Thyroid gland (tissue), 4 donors: ENCODE results near the gene CETN3. TPM values are rescaled to one million over a fixed set of nuclear protein-coding genes. Genes with fewer than 3 reads are reported as not detected.

Experiments used
- DNase-seq, 2 donors: peaks; one replicate each; pipeline ENCODE4 v3.0.0-alpha.2; 2019
- H3K27ac ChIP-seq, 3 donors: fragments of 200-600 bp; sonication (generic); 1 replicate in 2 of 3; 2 replicates in 1 of 3; pipeline ENCODE4 v1.5.1; 2016 to 2019; ENCODE audit warnings: mild to moderate bottlenecking in 1 of 3, moderate library complexity in 1 of 3
- H3K27me3 ChIP-seq: fragments of 200-600 bp; sonication (generic); one replicate; pipeline ENCODE4 v1.5.1; 2019
- H3K36me3 ChIP-seq, 2 donors: fragments of 200-600 bp; sonication (generic); one replicate each; pipeline ENCODE4 v1.5.1; 2016 to 2019
- H3K4me1 ChIP-seq, 2 donors: fragments of 200-600 bp; sonication (generic); one replicate each; pipeline ENCODE4 v1.5.1; 2017 to 2019
- H3K4me3 ChIP-seq, 3 donors: fragments of 200-600 bp; sonication (generic); replicated peaks in 1 of 3; 1 replicate in 2 of 3; 2 replicates in 1 of 3; pipeline ENCODE4 v1.5.1; 2016; ENCODE audit warnings: mild to moderate bottlenecking in 1 of 3
- H3K9me3 ChIP-seq: fragments of 200-600 bp; sonication (generic); one replicate; pipeline ENCODE4 v1.5.1; 2017
- CTCF ChIP-seq, 6 experiments: fragments of 200-600 bp in 3 of 6; fragments of 450-650 bp in 3 of 6; sonication (generic) in 3 of 6; IDR thresholded peaks; one replicate each; pipeline ENCODE4 v1.5.1; 2016 to 2019; ENCODE audit warnings: antibody characterized with exemption in 6 of 6, mild to moderate bottlenecking in 2 of 6, inconsistent platforms in 1 of 6, moderate library complexity in 1 of 6
- POLR2A ChIP-seq, 2 donors: fragments of 450-650 bp; IDR thresholded peaks; one replicate each; pipeline ENCODE4 v1.6.1; 2017; ENCODE audit warnings: antibody characterized with exemption in 2 of 2, mild to moderate bottlenecking in 2 of 2, moderate library complexity in 1 of 2
- WGBS, 2 donors: methylation state at CpG; one replicate each; pipeline ENCODE4 v1.1.5; 2017; 5-methylcytosine and 5-hydroxymethylcytosine counted together
- intact Hi-C: fragments of 100-400 bp; cut with DNase I; formaldehyde crosslinking; loops from one replicate; pipeline ENCODE4 v1.15.1; 2023
- total RNA-seq, 4 donors: library from RNA; depleted of rRNA; stranded (reverse); fragments of >200 nt; gene quantifications; one replicate each; pipeline ENCODE4 v1.2.3, GENCODE V29; 2016

The CETN3 gene
- total RNA-seq, result 10 to 100 TPM in 3 of 4 donors, 1 to 10 TPM in 1; 8.4 to 17.3 (median 13.4) TPM

DNA sequence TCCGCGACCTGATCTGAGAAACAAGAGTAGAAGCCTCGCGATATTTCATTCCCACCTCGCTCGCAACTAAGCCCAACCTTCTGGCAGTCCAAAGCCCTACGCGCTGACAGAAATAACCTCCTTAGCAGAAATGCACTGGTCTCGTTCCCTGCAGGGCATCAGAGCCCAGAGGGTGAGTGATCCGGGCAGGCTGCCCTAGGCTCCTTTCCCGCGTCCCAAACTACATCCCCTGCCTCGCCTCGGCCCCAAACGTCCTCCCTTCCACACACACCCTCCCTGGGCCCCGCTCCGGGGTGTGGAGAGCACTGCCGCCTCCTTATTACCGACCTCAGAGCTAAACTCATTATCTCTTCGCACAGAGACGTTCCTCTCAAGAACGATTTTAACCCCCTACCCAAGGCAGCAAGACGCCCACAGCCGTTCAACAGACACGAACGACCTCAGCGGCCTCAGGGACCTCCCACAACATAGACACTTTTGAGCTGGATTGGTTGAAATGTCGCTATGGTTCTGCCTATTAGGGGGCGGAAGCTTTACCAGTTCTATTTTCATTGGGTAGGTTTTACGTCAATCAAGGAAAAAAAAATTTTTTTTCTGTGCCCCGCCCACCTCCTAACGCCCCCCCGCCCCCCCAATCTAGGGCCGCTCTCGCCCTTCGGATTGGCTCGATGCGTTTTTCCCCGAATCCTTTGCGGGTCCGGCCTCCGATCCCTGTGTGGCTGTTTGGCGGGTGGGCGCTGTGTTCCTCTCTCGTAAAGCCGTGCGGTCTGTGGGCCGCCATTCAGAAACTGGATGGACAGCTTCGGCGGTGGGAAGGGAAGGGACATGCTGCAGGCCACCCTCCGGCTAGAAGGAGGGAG, at the start of gene CETN3:
Gene CETN3, minus strand, starts transcription at position 439 of the 860 bp plus-strand sequence. Its CDS starts 95 bp downstream, at position 344.
- H3K27me3 ChIP-seq, result no peaks in the 10 kb centered on the region
- intact Hi-C loops, result no loop called here
- peak; percentile 37 to 97 for TF ChIP-seq POLR2A (IDR thresholded peaks at IDR 0.05)
- TF ChIP-seq CTCF (IDR thresholded peaks at IDR 0.05), result peak in 2 of 6 experiments; percentile 5 to 9
- no peaks in the 10 kb centered on the region for H3K36me3 ChIP-seq
- peak within 1 kb of the TSS; percentile 91 to 99 (median 98) for H3K27ac ChIP-seq
- DNase-seq, result peak; percentile 94
- peak within 1 kb of the TSS; percentile 76 to 99 (median 98) for H3K4me3 ChIP-seq
- WGBS, 2 donors, result 0 to 1% methylated on average over 48 to 51 of the region's 51 CpGs
- no peaks in the 10 kb centered on the region for H3K9me3 ChIP-seq
- H3K4me1 ChIP-seq, result peaks cover 0 to 6% of the 10 kb centered on the region in 2 donors

DNA sequence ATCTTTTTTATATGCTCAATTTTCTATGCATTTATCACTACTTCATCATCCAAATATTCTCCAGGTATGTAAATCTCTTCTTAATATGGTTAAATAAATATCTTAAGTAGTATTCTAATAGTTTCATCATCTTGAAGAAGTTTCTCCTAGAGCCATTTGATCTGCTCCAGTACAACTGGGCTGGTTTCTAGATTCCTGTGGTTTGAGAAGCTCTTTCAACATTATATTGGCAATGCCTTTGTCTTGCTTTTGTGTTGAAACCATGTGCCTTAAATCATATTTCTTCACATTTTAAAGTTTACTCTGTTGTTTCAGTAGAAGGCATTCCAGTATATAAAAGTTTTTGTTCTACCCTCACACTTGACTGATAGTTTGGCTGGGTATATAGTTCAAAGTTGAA, 37.4 kb upstream of the CETN3 start:
- Histone ChIP-seq H3K36me3 (no peaks in the 10 kb centered on the region), H3K4me1 (no peaks in the 10 kb centered on the region), H3K27me3 (no peaks in the 10 kb centered on the region), H3K4me3 (no peak overlapping the region), H3K27ac (no peak overlapping the region), H3K9me3 (no peaks in the 10 kb centered on the region)
- intact Hi-C loops, result no loop called here
- TF ChIP-seq POLR2A (IDR thresholded peaks at IDR 0.05) (no peak), CTCF (IDR thresholded peaks at IDR 0.05) (no peak)
- DNase-seq, result no peak

GRCh38 chr5:90440644-90441043, 31.1 kb upstream of the CETN3 start:
- TF ChIP-seq CTCF (IDR thresholded peaks at IDR 0.05), result no peak
- no peak for TF ChIP-seq POLR2A (IDR thresholded peaks at IDR 0.05)
- Histone ChIP-seq H3K4me1 (peaks cover 6 to 17% of the 10 kb centered on the region in 2 donors), H3K9me3 (no peaks in the 10 kb centered on the region), H3K36me3 (no peaks in the 10 kb centered on the region), H3K27ac (no peak overlapping the region), H3K4me3 (no peak overlapping the region), H3K27me3 (no peaks in the 10 kb centered on the region)
- intact Hi-C loops, result no loop called here
- DNase-seq, result no peak
- 70 to 77% methylated on average over 2 of the region's 2 CpGs for WGBS, 2 donors

DNA sequence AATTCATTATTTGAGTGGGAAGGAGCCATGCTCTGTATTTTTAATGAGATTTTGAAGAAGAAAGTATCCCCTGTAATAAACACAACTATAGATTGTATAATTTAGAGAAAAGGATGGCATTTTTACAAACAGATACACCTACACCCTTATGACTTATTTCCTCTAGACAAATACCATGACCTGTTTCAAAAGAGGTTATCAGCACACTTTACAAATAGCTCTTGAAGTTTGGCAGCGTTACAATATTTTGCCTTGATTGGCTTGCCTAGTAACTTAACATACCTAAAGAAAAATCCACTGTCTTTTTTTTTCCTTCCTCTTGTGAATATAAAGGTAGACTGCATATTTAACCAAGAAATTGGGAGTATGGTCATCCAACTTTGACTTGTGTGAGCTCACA, 28.5 kb upstream of the CETN3 start:
- no peak for DNase-seq
- Histone ChIP-seq H3K9me3 (no peaks in the 10 kb centered on the region), H3K27me3 (no peaks in the 10 kb centered on the region), H3K4me1 (peaks cover 6 to 17% of the 10 kb centered on the region in 2 donors), H3K36me3 (no peaks in the 10 kb centered on the region), H3K27ac (no peak overlapping the region), H3K4me3 (no peak overlapping the region)
- TF ChIP-seq CTCF (IDR thresholded peaks at IDR 0.05), result no peak
- TF ChIP-seq POLR2A (IDR thresholded peaks at IDR 0.05), result no peak
- WGBS, 2 donors, result 16 to 18% methylated on average over 1 of the region's 1 CpG
- intact Hi-C loops, result loop anchor here (10.0 kb wide), 2 partner anchors 97 to 347 kb away; no protein-coding TSS in a partner anchor

- intact Hi-C loops, result loop anchor here (10.0 kb wide), 2 partner anchors 97 to 347 kb away; no protein-coding TSS in a partner anchor
Observed at GRCh38 chr5:90437663-90438062, 28.1 kb upstream of the CETN3 start.

More at GRCh38 chr5:90437663-90438062, 28.1 kb upstream of the CETN3 start:
- Histone ChIP-seq H3K4me1 (peaks cover 6 to 17% of the 10 kb centered on the region in 2 donors), H3K4me3 (no peak overlapping the region), H3K36me3 (no peaks in the 10 kb centered on the region), H3K27me3 (no peaks in the 10 kb centered on the region), H3K27ac (no peak overlapping the region), H3K9me3 (no peaks in the 10 kb centered on the region)
- TF ChIP-seq CTCF (IDR thresholded peaks at IDR 0.05) (no peak), POLR2A (IDR thresholded peaks at IDR 0.05) (no peak)
- DNase-seq, result no peak
